GM19043 (cell line): ENCODE data around the gene KCNJ9.
"Not testable (repeated sequence)": the region's sequence is repeated elsewhere in the genome, so short reads cannot be mapped to it uniquely, and the experiment has no call there.

ENCODE experiments used
- ATAC-seq: cut with Tn5 transposase; IDR thresholded peaks from one replicate; pipeline ENCODE4 v1.9.1; 2021; ENCODE audit warnings: low read depth; ENCODE audit not compliant: unreplicated experiment

The KCNJ9 gene

DNA sequence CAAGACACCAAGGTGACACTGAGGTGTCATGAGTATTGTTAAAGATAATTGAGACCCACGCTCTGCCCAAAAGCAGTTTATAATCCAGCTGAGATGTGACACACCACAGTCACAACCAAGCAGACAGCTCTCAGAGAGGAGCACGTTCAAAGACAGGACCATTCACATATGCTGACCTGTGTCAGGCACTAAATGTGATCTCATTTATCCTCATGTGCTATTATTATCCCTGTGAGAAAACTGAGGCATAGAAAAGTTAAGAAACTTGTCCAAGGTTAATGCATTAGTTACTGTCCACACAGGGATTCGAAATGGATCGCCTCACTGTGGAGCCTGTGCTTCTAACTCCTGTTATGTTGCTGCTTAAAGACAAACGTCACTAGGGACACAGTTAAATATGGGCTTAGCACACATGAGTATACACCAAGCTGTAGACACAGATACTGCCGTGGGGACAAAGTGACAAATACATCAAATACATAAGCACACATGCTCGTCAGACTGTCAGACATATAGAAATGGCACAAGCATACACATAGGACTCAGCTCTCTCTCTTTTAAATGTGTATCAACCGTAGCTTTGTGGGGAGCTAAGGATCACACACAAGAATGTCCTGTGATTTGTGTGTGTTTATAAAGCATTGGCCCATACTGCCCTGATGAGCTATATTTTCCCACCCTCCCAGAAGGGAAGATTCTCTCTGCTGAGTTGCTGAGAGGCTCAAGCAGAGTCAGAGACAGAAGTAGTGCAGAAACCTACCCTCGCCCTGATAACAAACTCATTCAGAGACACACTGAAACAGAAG is 20.6 kb downstream of the KCNJ9 start:
- ATAC-seq: no peak

DNA sequence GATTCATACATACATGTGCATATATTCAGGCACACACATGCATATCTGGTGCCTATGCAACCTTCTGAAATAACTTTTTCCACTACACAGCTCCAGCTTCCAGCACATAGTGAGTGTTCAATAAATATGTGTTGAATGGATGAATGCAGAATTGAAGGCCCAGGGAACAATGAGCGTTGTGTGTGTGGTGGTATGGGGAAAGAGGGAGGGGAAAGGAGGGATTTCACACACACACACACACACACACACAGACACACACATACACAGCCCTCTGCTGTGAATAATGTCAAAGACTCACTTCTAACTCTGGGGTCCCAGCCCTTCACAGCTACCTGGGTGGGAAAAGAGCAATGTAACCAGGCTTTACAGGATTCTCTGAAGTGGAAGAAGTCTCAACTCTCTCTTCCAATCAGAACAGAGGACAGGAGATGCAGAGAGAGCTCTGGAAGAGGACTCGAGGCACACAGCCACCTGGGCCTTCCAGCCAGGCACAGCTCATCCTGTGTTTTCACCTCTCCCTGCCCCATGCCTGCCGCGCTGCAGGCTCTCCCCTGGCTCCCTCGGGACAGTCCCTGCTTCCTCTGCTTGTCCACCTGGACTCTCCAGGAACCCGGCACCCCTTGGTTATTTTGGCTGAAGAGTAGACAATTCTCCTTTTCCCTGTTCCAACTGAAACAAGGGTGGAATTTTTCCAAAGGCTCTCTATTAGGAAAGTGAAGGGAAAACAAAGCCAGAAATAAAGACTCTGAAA is 22.5 kb downstream of the KCNJ9 start:
- ATAC-seq: no peak

DNA sequence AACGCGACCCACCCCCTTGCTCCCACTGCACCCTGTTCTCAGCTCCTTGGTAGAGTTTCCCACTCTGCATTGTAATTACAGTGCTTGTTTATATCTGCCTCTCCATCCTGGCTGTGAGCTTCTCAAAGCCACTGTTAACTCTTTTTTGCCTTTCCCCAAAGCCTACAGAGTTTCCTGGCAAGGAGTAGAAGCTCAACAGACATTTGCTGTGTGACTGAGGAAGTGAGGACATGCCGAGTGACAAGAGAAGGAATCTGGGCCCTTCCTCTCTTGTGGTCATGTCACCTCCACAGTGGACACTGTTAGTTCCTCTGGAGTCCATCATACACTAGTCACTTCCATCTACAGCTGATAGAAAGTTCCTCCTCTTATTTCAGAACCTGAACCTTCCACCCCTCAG is 23.1 kb downstream of the KCNJ9 start:
- ATAC-seq: no peak

DNA sequence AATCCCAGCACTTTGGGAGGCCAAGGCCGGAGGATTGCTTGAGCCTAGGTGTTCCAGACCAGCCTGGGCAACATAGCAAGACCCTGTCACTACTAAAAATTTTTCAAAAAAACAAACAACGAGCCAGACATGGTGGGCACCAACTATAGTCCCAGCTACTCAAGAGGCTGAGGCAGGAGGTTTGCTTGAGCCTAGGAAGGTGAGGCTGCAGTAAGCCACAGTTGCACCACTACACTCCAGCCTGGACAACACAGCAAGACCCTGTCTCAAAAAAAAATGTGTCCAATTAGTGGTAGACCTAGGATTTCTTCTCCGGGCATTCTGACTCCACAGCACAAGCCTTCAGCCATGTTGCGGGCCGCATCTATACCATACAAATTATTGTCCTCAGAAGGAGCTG is 23.8 kb downstream of the KCNJ9 start:
- ATAC-seq: no peak

- ATAC-seq: no peak
These were observed 26.2 kb downstream of the KCNJ9 start for GRCh38 chr1:160107512-160107911.

- ATAC-seq: no peak
These were observed 27.7 kb downstream of the KCNJ9 start for GRCh38 chr1:160108888-160109662.

GRCh38 chr1:160109686-160110085 is 28.3 kb downstream of the KCNJ9 start:
- no peak for ATAC-seq

- not testable (repeated sequence) for ATAC-seq
These were observed 30.1 kb downstream of the KCNJ9 start for GRCh38 chr1:160111462-160111861.

DNA sequence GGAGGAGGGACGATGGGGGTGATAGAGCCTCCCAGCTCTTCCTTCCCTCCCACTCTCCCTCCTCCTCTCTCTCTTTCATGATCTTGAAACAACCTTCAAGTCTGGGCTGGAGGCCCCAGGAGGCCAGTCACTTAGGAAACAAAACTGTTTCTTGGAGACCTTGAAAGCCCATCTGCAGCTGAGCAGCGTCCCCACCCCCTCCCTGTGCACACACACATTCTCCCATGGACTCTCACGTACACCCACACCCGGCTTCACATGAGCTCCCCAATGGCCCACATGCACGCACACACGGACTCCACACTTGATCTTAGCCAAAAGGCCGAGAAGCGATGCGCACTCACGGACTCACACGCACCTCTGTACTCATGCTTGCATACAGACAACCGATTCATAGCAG is 31.0 kb downstream of the KCNJ9 start:
- ATAC-seq: no peak

DNA sequence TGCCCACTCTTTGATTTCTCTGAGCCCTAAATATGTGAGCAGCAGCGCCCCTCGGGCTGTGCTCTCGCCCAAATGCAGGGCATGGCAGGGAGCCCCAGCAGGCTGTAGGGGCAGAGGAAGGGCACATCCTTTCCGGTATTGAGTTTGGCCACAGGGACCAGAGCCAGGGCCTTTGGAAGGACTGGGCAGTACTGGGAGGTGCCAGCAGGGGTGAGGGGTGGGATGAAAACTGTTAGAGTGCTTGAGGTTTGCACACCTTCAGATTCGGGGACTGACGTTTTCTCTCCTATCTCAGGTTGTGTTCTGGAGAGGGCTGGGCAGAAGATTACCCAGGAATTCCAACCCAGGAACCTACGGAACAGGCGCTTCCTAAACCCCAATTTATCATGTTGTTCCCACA is 32.1 kb downstream of the KCNJ9 start:
- ATAC-seq: no peak

DNA sequence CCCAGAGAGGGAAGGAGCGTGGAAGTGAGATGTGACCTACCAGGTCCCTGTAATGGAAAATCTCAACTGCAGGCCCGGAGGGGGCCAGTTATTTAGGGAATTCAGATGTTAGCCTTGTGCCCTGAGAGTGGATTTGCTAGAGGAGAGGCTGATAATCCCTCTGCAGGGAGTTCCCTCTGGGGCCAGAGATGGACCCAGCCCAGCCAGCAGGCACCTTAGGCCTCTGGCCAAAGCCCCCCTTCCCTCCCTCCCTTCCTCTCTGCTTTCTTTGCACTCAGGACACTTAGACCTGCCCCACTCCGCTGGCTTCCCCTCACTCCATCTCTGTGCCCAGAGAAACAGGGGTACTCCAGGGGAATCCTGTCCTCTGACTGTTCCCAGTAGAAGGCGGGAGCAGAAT is 32.7 kb downstream of the KCNJ9 start:
- no peak for ATAC-seq

GRCh38 chr1:160115545-160116282 is 34.4 kb downstream of the KCNJ9 start, which contains the start of gene ATP1A2:
Gene ATP1A2, plus strand, starts transcription at chr1:160115759. Its CDS starts 103 bp downstream, at chr1:160115862.
- ATAC-seq: no peak

- no peak for ATAC-seq
These were observed 35.2 kb downstream of the KCNJ9 start for GRCh38 chr1:160116283-160117147.

DNA sequence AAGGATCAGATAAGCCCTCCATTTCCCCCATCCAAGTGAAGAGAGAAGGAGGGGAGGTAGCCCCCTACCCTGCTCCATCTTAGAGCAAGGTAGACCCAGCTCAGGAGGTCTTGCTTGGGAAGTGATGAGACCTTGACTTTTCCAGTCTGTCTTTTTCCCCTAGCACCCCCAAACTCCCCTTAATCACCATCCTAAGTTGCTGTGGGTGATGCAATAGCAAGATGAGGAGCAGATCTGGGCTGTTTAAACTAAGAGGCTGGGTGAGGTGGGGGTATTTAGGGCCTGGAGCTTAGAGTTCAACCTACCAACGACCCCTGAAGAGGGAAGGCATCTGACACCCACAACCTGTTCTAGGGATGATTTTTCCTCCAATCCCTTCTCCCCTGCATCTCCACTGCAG is 36.0 kb downstream of the KCNJ9 start:
- ATAC-seq: no peak

GRCh38 chr1:160117709-160118183 is 36.4 kb downstream of the KCNJ9 start:
- ATAC-seq: no peak

GRCh38 chr1:160118928-160119327 is 37.6 kb downstream of the KCNJ9 start:
- ATAC-seq: no peak

GRCh38 chr1:160120797-160121196 is 39.5 kb downstream of the KCNJ9 start:
- ATAC-seq: no peak

DNA sequence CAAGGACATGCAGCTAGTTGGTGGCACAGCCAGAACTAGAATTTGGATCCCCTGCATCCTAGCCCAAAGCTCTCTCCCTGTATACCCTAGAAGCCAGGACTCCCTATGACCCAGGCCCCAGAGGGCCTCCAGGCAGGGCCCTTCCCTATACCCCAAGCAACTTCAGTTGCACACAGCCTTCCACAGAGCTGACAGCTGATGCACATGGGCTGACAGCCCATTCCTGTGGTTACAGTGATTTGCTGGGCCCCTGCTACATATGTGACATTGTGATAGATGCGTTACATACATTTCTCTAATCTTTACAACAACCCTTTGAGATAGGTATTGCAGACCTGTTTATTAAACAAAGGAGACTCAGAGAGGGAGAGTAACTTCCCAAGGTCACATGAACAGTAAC is 40.0 kb downstream of the KCNJ9 start:
- ATAC-seq: no peak

- no peak for ATAC-seq
These were observed 41.7 kb downstream of the KCNJ9 start for GRCh38 chr1:160122978-160123495.
